Adrenal gland (tissue), 5 donors: ENCODE data around the gene STK31.
A peak's percentile ranks its signal among the peaks of the same experiment; 100 is the strongest.

Experiments
- CTCF ChIP-seq, 6 experiments: fragments of 450-650 bp in 4 of 6; fragments of 200-600 bp in 2 of 6; sonication (generic) in 1 of 6; IDR thresholded peaks; 1 replicate in 5 of 6; 2 replicates in 1 of 6; pipeline versions ENCODE4 v1.5.1 to v1.8.0; 2016 to 2021; ENCODE audit warnings: antibody characterized with exemption in 6 of 6, mild to moderate bottlenecking in 2 of 6, moderate library complexity in 1 of 6
- POLR2A ChIP-seq, 2 donors: fragments of 450-650 bp; IDR thresholded peaks; one replicate each; pipeline ENCODE4 v1.6.1; 2017; ENCODE audit warnings: antibody characterized with exemption in 2 of 2, mild to moderate bottlenecking in 2 of 2, moderate library complexity in 1 of 2
- donor health status: DM: no; HTN: no; CAD: no.

- TF ChIP-seq CTCF (IDR thresholded peaks at IDR 0.05) (peak; percentile 6 to 58 (median 40)), POLR2A (IDR thresholded peaks at IDR 0.05) (no peak)
These were observed 13.0 kb upstream of the STK31 start for GRCh38 chr7:23696916-23697441.
